Neural cell (in vitro differentiated cells): ENCODE data around the gene IGBP1.
"Not testable (repeated sequence)": the region's sequence is repeated elsewhere in the genome, so short reads cannot be mapped to it uniquely, and the experiment has no call there.

Experiments
- CTCF ChIP-seq: fragments of 450-650 bp; IDR thresholded peaks from 2 replicates; pipeline ENCODE4 v1.5.1; 2014; ENCODE audit warnings: antibody characterized with exemption, mild to moderate bottlenecking, moderate library complexity; ENCODE audit not compliant: poor library complexity, severe bottlenecking
- EZH2 ChIP-seq: fragments of 200-600, 300-800 bp; shearing (Covaris generic), sonication (generic); IDR thresholded peaks from 2 replicates; pipeline ENCODE4 v1.6.1; 2014; ENCODE audit warnings: antibody characterized with exemption, low read length, borderline replicate concordance, mild to moderate bottlenecking; ENCODE audit not compliant: insufficient read depth, poor library complexity, severe bottlenecking
- POLR2AphosphoS5 ChIP-seq: IDR thresholded peaks from 2 replicates; pipeline ENCODE4 v1.6.1; 2012
- SMC3 ChIP-seq: fragments of 450-650 bp; conservative IDR thresholded peaks from 2 replicates; pipeline ENCODE4 v1.6.1; 2014; ENCODE audit warnings: antibody characterized with exemption, mild to moderate bottlenecking, moderate library complexity; ENCODE audit not compliant: poor library complexity
- TAF1 ChIP-seq: IDR thresholded peaks from 2 replicates; pipeline ENCODE4 v1.6.1; 2012; ENCODE audit warnings: low read depth

- not testable (repeated sequence) for TF ChIP-seq CTCF, EZH2, SMC3, POLR2AphosphoS5, TAF1
Observed at GRCh38 chrX:70123014-70123413, 10.2 kb upstream of the IGBP1 start.
